ENCODE measurements around the gene FAM9C.
"Not testable (repeated sequence)": the region's sequence is repeated elsewhere in the genome, so short reads cannot be mapped to it uniquely, and the experiment has no call there.

The FAM9C gene

GRCh38 chrX:13090027-13090338, 45.6 kb upstream of the FAM9C start:
- Mint-ChIP-seq H3K4me1 (peaks cover 23% of the 10 kb centered on the region), H3K4me3 (no peak overlapping the region), H3K27me3 (ENCODE audit: low read depth, poor library complexity) (no peaks in the 10 kb centered on the region), H3K27ac (peak overlapping the region; percentile 29), H3K9me3 (peaks cover 39% of the 10 kb centered on the region), H3K36me3 (ENCODE audit: low read depth) (no peaks in the 10 kb centered on the region)
- DNase-seq: no peak
- no peak for TF ChIP-seq CTCF (IDR thresholded peaks at IDR 0.05)

- Mint-ChIP-seq H3K4me1 (peaks cover 23% of the 10 kb centered on the region), H3K9me3 (peaks cover 34% of the 10 kb centered on the region), H3K27me3 (ENCODE audit: low read depth, poor library complexity) (no peaks in the 10 kb centered on the region), H3K27ac (peak overlapping the region; percentile 39), H3K36me3 (ENCODE audit: low read depth) (no peaks in the 10 kb centered on the region), H3K4me3 (no peak overlapping the region)
- no peak for DNase-seq
- TF ChIP-seq CTCF (IDR thresholded peaks at IDR 0.05): no peak
Measured at GRCh38 chrX:13088156-13088487, 43.7 kb upstream of the FAM9C start.

GRCh38 chrX:13087322-13088155, 43.1 kb upstream of the FAM9C start:
- Mint-ChIP-seq H3K4me3 (no peak overlapping the region), H3K27ac (no peak overlapping the region), H3K36me3 (ENCODE audit: low read depth) (no peaks in the 10 kb centered on the region), H3K27me3 (ENCODE audit: low read depth, poor library complexity) (no peaks in the 10 kb centered on the region), H3K9me3 (peaks cover 34% of the 10 kb centered on the region), H3K4me1 (peaks cover 23% of the 10 kb centered on the region)
- no peak for TF ChIP-seq CTCF (IDR thresholded peaks at IDR 0.05)
- DNase-seq: no peak

GRCh38 chrX:13086793-13087321, 42.4 kb upstream of the FAM9C start:
- not testable (repeated sequence) for H3K36me3 Mint-ChIP-seq (ENCODE audit: low read depth); H3K27ac Mint-ChIP-seq; DNase-seq; H3K27me3 Mint-ChIP-seq (ENCODE audit: low read depth, poor library complexity); H3K4me3 Mint-ChIP-seq
- peaks cover 33% of the 10 kb centered on the region for H3K9me3 Mint-ChIP-seq
- H3K4me1 Mint-ChIP-seq: peaks cover 21% of the 10 kb centered on the region

DNA sequence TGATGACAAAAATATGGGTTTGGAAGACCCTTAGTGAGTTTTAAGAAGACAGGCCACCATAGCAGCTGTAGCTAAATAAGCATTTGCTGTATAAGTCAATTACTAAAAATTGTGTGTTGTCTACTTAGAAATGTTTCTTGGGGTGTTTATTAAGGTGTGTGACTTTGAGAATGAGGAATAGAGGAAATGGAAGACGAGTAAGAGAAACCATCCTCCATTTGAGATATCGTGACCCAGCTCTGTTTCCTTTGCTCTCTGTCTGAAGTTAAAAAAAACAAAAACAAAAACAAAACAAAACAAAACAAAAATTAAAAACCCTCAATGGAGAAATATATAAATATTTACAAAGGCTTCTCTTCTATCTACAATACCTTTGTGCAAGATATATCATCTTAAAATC, 41.7 kb upstream of the FAM9C start:
- H3K27me3 Mint-ChIP-seq (ENCODE audit: low read depth, poor library complexity): no peaks in the 10 kb centered on the region
- peaks cover 14% of the 10 kb centered on the region for H3K4me1 Mint-ChIP-seq
- no peak for DNase-seq
- H3K36me3 Mint-ChIP-seq (ENCODE audit: low read depth): no peaks in the 10 kb centered on the region
- H3K27ac Mint-ChIP-seq: no peak overlapping the region
- TF ChIP-seq CTCF (IDR thresholded peaks at IDR 0.05): no peak
- peaks cover 39% of the 10 kb centered on the region for H3K9me3 Mint-ChIP-seq
- no peak overlapping the region for H3K4me3 Mint-ChIP-seq

DNA sequence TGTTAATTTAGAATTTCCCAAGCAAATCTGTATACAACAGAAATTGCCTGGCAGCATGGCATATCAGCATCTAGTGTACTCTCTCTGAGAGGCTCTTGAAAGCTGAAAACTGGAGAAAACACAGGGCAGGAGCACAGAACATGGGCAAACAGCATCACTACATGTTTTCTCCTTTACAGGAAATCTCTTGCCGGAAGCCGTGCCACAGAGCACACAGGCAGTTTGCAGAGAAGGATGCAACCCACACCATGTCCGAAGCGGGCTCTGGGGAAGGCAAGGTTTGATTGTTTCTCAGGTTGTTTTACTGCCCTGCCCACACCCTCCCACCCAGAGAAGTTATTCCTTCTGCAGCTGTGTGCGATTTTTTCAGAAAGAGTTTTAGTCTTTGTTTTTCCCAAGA, 41.1 kb upstream of the FAM9C start:
- H3K9me3 Mint-ChIP-seq: peaks cover 44% of the 10 kb centered on the region
- DNase-seq: no peak
- TF ChIP-seq CTCF (IDR thresholded peaks at IDR 0.05): no peak
- H3K36me3 Mint-ChIP-seq (ENCODE audit: low read depth): no peaks in the 10 kb centered on the region
- H3K4me3 Mint-ChIP-seq: no peak overlapping the region
- no peaks in the 10 kb centered on the region for H3K27me3 Mint-ChIP-seq (ENCODE audit: low read depth, poor library complexity)
- peaks cover 8% of the 10 kb centered on the region for H3K4me1 Mint-ChIP-seq
- H3K27ac Mint-ChIP-seq: no peak overlapping the region

All from nephron progenitor cell (in vitro differentiated cells).